SU-DHL-6 (cell line): Measurements from ENCODE around the gene CNTN4.

Experiments
- EZH2phosphoT487 ChIP-seq: fragments of 200-600 bp; sonication (generic), shearing (Covaris generic); conservative IDR thresholded peaks from 2 replicates; pipeline ENCODE4 v1.6.1; 2018; ENCODE audit warnings: mild to moderate bottlenecking, antibody characterized with exemption, low read length, moderate library complexity, mixed read lengths
- TF ChIP-seq, protein P1 (sequence below): fragments of 200-600 bp; sonication (generic); IDR thresholded peaks from one replicate; pipeline ENCODE4 v1.5.1; 2017; ENCODE audit warnings: antibody characterized with exemption, mild to moderate bottlenecking, low read length, moderate library complexity; ENCODE audit not compliant: insufficient read depth, poor library complexity, severe bottlenecking

DNA sequence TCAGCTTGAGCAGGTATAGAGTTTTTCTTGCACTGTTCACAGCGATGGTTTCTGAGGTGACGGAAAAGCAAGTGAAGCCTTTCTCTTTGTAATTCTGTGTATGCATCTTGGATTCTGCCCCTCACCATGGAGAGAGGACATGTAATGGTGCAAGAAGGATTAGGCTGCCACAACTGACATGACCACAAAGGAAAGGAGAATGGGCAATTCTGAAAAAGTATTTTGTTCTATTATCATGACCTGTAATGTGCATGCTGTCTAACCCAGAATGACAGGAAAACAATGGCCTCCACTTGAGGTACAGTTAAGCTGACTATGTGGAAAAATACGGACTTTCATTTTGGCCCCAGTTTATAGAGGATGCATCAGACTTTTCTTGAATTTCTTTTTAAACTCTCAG, 784.6 kb downstream of the CNTN4 start:
- TF ChIP-seq, protein P1, sequence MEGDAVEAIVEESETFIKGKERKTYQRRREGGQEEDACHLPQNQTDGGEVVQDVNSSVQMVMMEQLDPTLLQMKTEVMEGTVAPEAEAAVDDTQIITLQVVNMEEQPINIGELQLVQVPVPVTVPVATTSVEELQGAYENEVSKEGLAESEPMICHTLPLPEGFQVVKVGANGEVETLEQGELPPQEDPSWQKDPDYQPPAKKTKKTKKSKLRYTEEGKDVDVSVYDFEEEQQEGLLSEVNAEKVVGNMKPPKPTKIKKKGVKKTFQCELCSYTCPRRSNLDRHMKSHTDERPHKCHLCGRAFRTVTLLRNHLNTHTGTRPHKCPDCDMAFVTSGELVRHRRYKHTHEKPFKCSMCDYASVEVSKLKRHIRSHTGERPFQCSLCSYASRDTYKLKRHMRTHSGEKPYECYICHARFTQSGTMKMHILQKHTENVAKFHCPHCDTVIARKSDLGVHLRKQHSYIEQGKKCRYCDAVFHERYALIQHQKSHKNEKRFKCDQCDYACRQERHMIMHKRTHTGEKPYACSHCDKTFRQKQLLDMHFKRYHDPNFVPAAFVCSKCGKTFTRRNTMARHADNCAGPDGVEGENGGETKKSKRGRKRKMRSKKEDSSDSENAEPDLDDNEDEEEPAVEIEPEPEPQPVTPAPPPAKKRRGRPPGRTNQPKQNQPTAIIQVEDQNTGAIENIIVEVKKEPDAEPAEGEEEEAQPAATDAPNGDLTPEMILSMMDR: no peak
- TF ChIP-seq EZH2phosphoT487: no peak
